HepG2 (cell line): ENCODE results near the gene NUP93. TPM values are rescaled to one million over a fixed set of nuclear protein-coding genes. Genes with fewer than 3 reads are reported as not detected.

Source experiments
- AKAP8 ChIP-seq: sonication (generic); formaldehyde crosslinking; IDR thresholded peaks from 2 replicates; pipeline ENCODE4 v1.5.1; 2020; ENCODE audit warnings: mild to moderate bottlenecking, missing genetic modification reagents
- ARNT ChIP-seq: fragments of 450-650 bp; IDR thresholded peaks from 2 replicates; pipeline ENCODE4 v1.6.1; 2017
- ARNTL ChIP-seq: sonication (generic); formaldehyde crosslinking; IDR thresholded peaks from 2 replicates; pipeline ENCODE4 v1.4.0; 2020; ENCODE audit warnings: mild to moderate bottlenecking, missing genetic modification reagents
- FOSL2 ChIP-seq: sonication (generic); formaldehyde crosslinking; IDR thresholded peaks from 2 replicates; pipeline ENCODE4 v1.4.0; 2020; ENCODE audit warnings: missing genetic modification reagents
- HIVEP1 ChIP-seq: sonication (generic); formaldehyde crosslinking; IDR thresholded peaks from 2 replicates; pipeline ENCODE4 v1.4.0; 2020; ENCODE audit warnings: mild to moderate bottlenecking, missing genetic modification reagents
- IRF1 ChIP-seq: sonication (generic); formaldehyde crosslinking; IDR thresholded peaks from 2 replicates; pipeline ENCODE4 v1.4.0; 2020; ENCODE audit warnings: low read depth, mild to moderate bottlenecking, missing genetic modification reagents
- JARID2 ChIP-seq: sonication (generic); formaldehyde crosslinking; IDR thresholded peaks from 2 replicates; pipeline ENCODE4 v1.8.1; 2023; ENCODE audit warnings: missing genetic modification reagents, inconsistent platforms; ENCODE audit not compliant: insufficient replicate concordance
- JUND ChIP-seq: sonication (generic); formaldehyde crosslinking; IDR thresholded peaks from 2 replicates; pipeline ENCODE4 v1.8.0; 2022; ENCODE audit warnings: mild to moderate bottlenecking, missing genetic modification reagents
- KLF16 ChIP-seq, 2 experiments: sonication (generic) in 1 of 2; formaldehyde crosslinking in 1 of 2; IDR thresholded peaks; 2 replicates each; pipeline versions ENCODE4 v1.6.1 to v1.8.0; 2016 to 2023; ENCODE audit warnings: missing genetic modification reagents in 2 of 2, missing compliant biosample characterization in 1 of 2
- LCORL ChIP-seq, 2 experiments: fragments of 450-650 bp in 1 of 2; sonication (generic) in 1 of 2; formaldehyde crosslinking in 1 of 2; IDR thresholded peaks; 2 replicates each; pipeline versions ENCODE4 v1.5.0 to v1.6.1; 2017 to 2020; ENCODE audit warnings: antibody characterized with exemption in 1 of 2, missing genetic modification reagents in 1 of 2
- LRRFIP1 ChIP-seq: sonication (generic); formaldehyde crosslinking; conservative IDR thresholded peaks from 2 replicates; pipeline ENCODE4 v1.4.0; 2020; ENCODE audit warnings: missing genetic modification reagents
- NKX3-1 ChIP-seq: sonication (generic); formaldehyde crosslinking; IDR thresholded peaks from 2 replicates; pipeline ENCODE4 v1.5.0; 2020; ENCODE audit warnings: missing genetic modification reagents
- RORA ChIP-seq: sonication (generic); formaldehyde crosslinking; IDR thresholded peaks from 2 replicates; pipeline ENCODE4 v1.5.0; 2020; ENCODE audit warnings: mild to moderate bottlenecking, missing genetic modification reagents, moderate library complexity
- RXRB ChIP-seq: IDR thresholded peaks from 2 replicates; pipeline ENCODE4 v1.6.1; 2016; ENCODE audit warnings: borderline replicate concordance, missing genetic modification reagents, missing compliant biosample characterization
- SNAI1 ChIP-seq: sonication (generic); formaldehyde crosslinking; IDR thresholded peaks from 2 replicates; pipeline ENCODE4 v1.5.0; 2020; ENCODE audit warnings: mild to moderate bottlenecking, missing genetic modification reagents, borderline replicate concordance
- STAT6 ChIP-seq: sonication (generic); formaldehyde crosslinking; IDR thresholded peaks from 2 replicates; pipeline ENCODE4 v1.4.0; 2020; ENCODE audit warnings: missing genetic modification reagents, mild to moderate bottlenecking, borderline replicate concordance
- TEAD2 ChIP-seq: sonication (generic); formaldehyde crosslinking; IDR thresholded peaks from 2 replicates; pipeline ENCODE4 v1.9.0; 2021; ENCODE audit warnings: missing genetic modification reagents
- ZNF331 ChIP-seq: sonication (generic); formaldehyde crosslinking; IDR thresholded peaks from 2 replicates; pipeline ENCODE4 v1.4.0; 2020; ENCODE audit warnings: missing genetic modification reagents
- ZNF33A ChIP-seq: sonication (generic); formaldehyde crosslinking; IDR thresholded peaks from 2 replicates; pipeline ENCODE4 v1.5.1; 2020; ENCODE audit warnings: missing genetic modification reagents, mild to moderate bottlenecking, moderate library complexity, borderline replicate concordance
- ZNF382 ChIP-seq: sonication (generic); formaldehyde crosslinking; IDR thresholded peaks from 2 replicates; pipeline ENCODE4 v1.5.0; 2020; ENCODE audit warnings: missing genetic modification reagents, mild to moderate bottlenecking, borderline replicate concordance
- ZNF761 ChIP-seq: sonication (generic); formaldehyde crosslinking; conservative IDR thresholded peaks from 2 replicates; pipeline ENCODE4 v1.4.0; 2020; ENCODE audit warnings: mild to moderate bottlenecking, missing genetic modification reagents
- ZNF878 ChIP-seq: sonication (generic); formaldehyde crosslinking; IDR thresholded peaks from 2 replicates; pipeline ENCODE4 v1.8.1; 2023; ENCODE audit warnings: mild to moderate bottlenecking, missing genetic modification reagents, moderate library complexity
- polyA plus RNA-seq, 8 experiments: library from polyadenylated mRNA; depleted of rRNA in 3 of 8; stranded (reverse) in 7 of 8; unstranded in 1 of 8; fragments of >200 nt; fragmentation: Illumina TruSeq in 4 of 8; extraction: Trizol in 4 of 8; gene quantifications; 2 replicates each; pipeline versions ENCODE4 v1.2.1 to v1.2.3, GENCODE V29; 2011 to 2016; ENCODE audit warnings: low read depth in 4 of 8, missing spikeins in 1 of 8, mixed read lengths in 1 of 8; ENCODE audit not compliant: insufficient read depth in 1 of 8
- total RNA-seq, 5 experiments: library from RNA; depleted of rRNA; stranded (reverse); fragments of >200 nt; fragmentation: Illumina TruSeq; extraction: Trizol; gene quantifications; 2 replicates each; pipeline ENCODE4 v1.2.3, GENCODE V29; 2016; ENCODE audit warnings: low read depth in 1 of 5

NUP93 gene
- total and polyA plus RNA-seq, 2 of the 13 experiments (the other 11 are each of a cell fraction or from before 2014, with no cell fraction given): 58.5 to 140 TPM

GRCh38 chr16:56849690-56850680 is 120.1 kb downstream of the NUP93 start (continued):
- no peak for TF ChIP-seq ARNT
- peak; percentile 34; the same call in 1 of the 2 replicates for TF ChIP-seq ZNF878 (CRISPR knock-in tag)
- TF ChIP-seq KLF16 (CRISPR knock-in tag; IDR thresholded peaks at IDR 0.05): 0 out of 4 replicates have a peak, but pooled peaks of 1 of the 2 experiments have one; percentile 14
- TF ChIP-seq FOSL2 (CRISPR knock-in tag): peak; percentile 39; the same call in 1 of the 2 replicates
- TF ChIP-seq ZNF761 (CRISPR knock-in tag): no peak
- no peak for TF ChIP-seq AKAP8
- no peak for TF ChIP-seq NKX3-1
- no peak for TF ChIP-seq JARID2 (CRISPR knock-in tag)
- peak; percentile 72; the same call in 1 of the 2 replicates for TF ChIP-seq RXRB (CRISPR knock-in tag)
- no peak for TF ChIP-seq TEAD2 (CRISPR knock-in tag)
- no peak for TF ChIP-seq HIVEP1
- TF ChIP-seq IRF1: no peak
- 0 out of 2 replicates have a peak, but pooled peaks have one; percentile 49 for TF ChIP-seq SNAI1
- no peak for TF ChIP-seq ZNF382 (CRISPR knock-in tag)
- TF ChIP-seq ARNTL (CRISPR knock-in tag): no peak; the same call in 1 of the 2 replicates
- TF ChIP-seq STAT6: no peak
- no peak for TF ChIP-seq RORA (CRISPR knock-in tag)
- peak; percentile 60; the same call in 1 of the 2 replicates for TF ChIP-seq ZNF331 (CRISPR knock-in tag)
- no peak for TF ChIP-seq LCORL (IDR thresholded peaks at IDR 0.05)
- peak; percentile 84 for TF ChIP-seq LCORL (CRISPR knock-in tag; IDR thresholded peaks at IDR 0.05)
- no peak for TF ChIP-seq JUND (CRISPR knock-in tag)
- TF ChIP-seq LRRFIP1 (CRISPR knock-in tag): no peak
- TF ChIP-seq ZNF33A (CRISPR knock-in tag): no peak
